ENCODE results near the gene RUFY4. TPM values are rescaled to one million over a fixed set of nuclear protein-coding genes. Genes with fewer than 3 reads are reported as not detected.
"Not testable (repeated sequence)": the region's sequence is repeated elsewhere in the genome, so short reads cannot be mapped to it uniquely, and the experiment has no call there.

RUFY4 gene
- total RNA-seq, 1 experiment from 2014 or later, result not detected

- in situ Hi-C loops (cut with HindIII; ENCODE audit: low sequenced_read_pairs), result no loop called here
- DNase-seq (ENCODE audit: low spot score), result no peak
Measured at GRCh38 chr2:218075975-218076811, 7.1 kb downstream of the RUFY4 start.

- in situ Hi-C loops (cut with HindIII; ENCODE audit: low sequenced_read_pairs), result no loop called here
- no peak for DNase-seq (ENCODE audit: low spot score)
Measured at GRCh38 chr2:218077464-218078216, 8.6 kb downstream of the RUFY4 start.

- DNase-seq (ENCODE audit: low spot score), result no peak
- in situ Hi-C loops (cut with HindIII; ENCODE audit: low sequenced_read_pairs), result no loop called here
Measured at GRCh38 chr2:218079943-218080913, 11.2 kb downstream of the RUFY4 start.

GRCh38 chr2:218081063-218081462, 12.0 kb downstream of the RUFY4 start:
- in situ Hi-C loops (cut with HindIII; ENCODE audit: low sequenced_read_pairs), result no loop called here
- DNase-seq (ENCODE audit: low spot score), result no peak

GRCh38 chr2:218081695-218082094, 12.6 kb downstream of the RUFY4 start:
- no peak for DNase-seq (ENCODE audit: low spot score)
- in situ Hi-C loops (cut with HindIII; ENCODE audit: low sequenced_read_pairs), result no loop called here

GRCh38 chr2:218082586-218083351, 13.7 kb downstream of the RUFY4 start:
- no peak for DNase-seq (ENCODE audit: low spot score)
- in situ Hi-C loops (cut with HindIII; ENCODE audit: low sequenced_read_pairs), result no loop called here

GRCh38 chr2:218083352-218083676, 14.3 kb downstream of the RUFY4 start:
- DNase-seq (ENCODE audit: low spot score), result no peak
- in situ Hi-C loops (cut with HindIII; ENCODE audit: low sequenced_read_pairs), result no loop called here

- DNase-seq (ENCODE audit: low spot score), result no peak
- in situ Hi-C loops (cut with HindIII; ENCODE audit: low sequenced_read_pairs), result no loop called here
Measured at GRCh38 chr2:218086478-218086877, 17.4 kb downstream of the RUFY4 start.

GRCh38 chr2:218089259-218089658, 20.2 kb downstream of the RUFY4 start:
- in situ Hi-C loops (cut with HindIII; ENCODE audit: low sequenced_read_pairs), result no loop called here

GRCh38 chr2:218091746-218092145, 22.7 kb downstream of the RUFY4 start:
- in situ Hi-C loops (cut with HindIII; ENCODE audit: low sequenced_read_pairs), result no loop called here
- DNase-seq (ENCODE audit: low spot score), result no peak

More at GRCh38 chr2:218089259-218089658, 20.2 kb downstream of the RUFY4 start:
- no peak for DNase-seq (ENCODE audit: low spot score)

- in situ Hi-C loops (cut with HindIII; ENCODE audit: low sequenced_read_pairs), result no loop called here
Measured at GRCh38 chr2:218093879-218094278, 24.8 kb downstream of the RUFY4 start.

GRCh38 chr2:218095853-218096252, 26.8 kb downstream of the RUFY4 start:
- in situ Hi-C loops (cut with HindIII; ENCODE audit: low sequenced_read_pairs), result no loop called here

More at GRCh38 chr2:218093879-218094278, 24.8 kb downstream of the RUFY4 start:
- no peak for DNase-seq (ENCODE audit: low spot score)

GRCh38 chr2:218097975-218098374, 28.9 kb downstream of the RUFY4 start:
- in situ Hi-C loops (cut with HindIII; ENCODE audit: low sequenced_read_pairs), result no loop called here
- no peak for DNase-seq (ENCODE audit: low spot score)

More at GRCh38 chr2:218095853-218096252, 26.8 kb downstream of the RUFY4 start:
- DNase-seq (ENCODE audit: low spot score), result no peak

- DNase-seq (ENCODE audit: low spot score); in situ Hi-C loops (cut with HindIII; ENCODE audit: low sequenced_read_pairs): not testable (repeated sequence)
Measured at GRCh38 chr2:218108834-218109233, 39.8 kb downstream of the RUFY4 start.

GRCh38 chr2:218121789-218122188, 52.7 kb downstream of the RUFY4 start:
- DNase-seq (ENCODE audit: low spot score); in situ Hi-C loops (cut with HindIII; ENCODE audit: low sequenced_read_pairs): not testable (repeated sequence)

GRCh38 chr2:218122286-218122685, 53.2 kb downstream of the RUFY4 start:
- in situ Hi-C loops (cut with HindIII; ENCODE audit: low sequenced_read_pairs); DNase-seq (ENCODE audit: low spot score): not testable (repeated sequence)

- in situ Hi-C loops (cut with HindIII; ENCODE audit: low sequenced_read_pairs), result no loop called here
- no peak for DNase-seq (ENCODE audit: low spot score)
Measured at GRCh38 chr2:218123986-218124385, 54.9 kb downstream of the RUFY4 start.

GRCh38 chr2:218125095-218125494, 56.0 kb downstream of the RUFY4 start:
- in situ Hi-C loops (cut with HindIII; ENCODE audit: low sequenced_read_pairs), result no loop called here
- DNase-seq (ENCODE audit: low spot score), result no peak

Measured in G401 (cell line).